AG09319 (cell line): Measurements from ENCODE around the gene ESYT1.

Experiments used
- DNase-seq: peaks from one replicate; pipeline ENCODE4 v3.0.0-alpha.2; 2010; ENCODE audit warnings: low read depth; ENCODE audit errors: extremely low read depth
- CTCF ChIP-seq: IDR thresholded peaks from 2 replicates; pipeline ENCODE4 v1.5.1; 2011; ENCODE audit warnings: low read depth, mild to moderate bottlenecking, inconsistent platforms, low read length, moderate library complexity

Gene ESYT1

GRCh38 chr12:56124133-56124532, 3.9 kb upstream of the ESYT1 start:
- no peak for TF ChIP-seq CTCF
- no peak for DNase-seq

GRCh38 chr12:56126732-56127239, 1.3 kb upstream of the ESYT1 start:
- no peak for TF ChIP-seq CTCF
- no peak for DNase-seq

GRCh38 chr12:56127485-56127887, 581 bp upstream of the ESYT1 start:
- no peak for TF ChIP-seq CTCF
- no peak for DNase-seq

GRCh38 chr12:56128670-56129205, 671 bp downstream of the ESYT1 start:
- TF ChIP-seq CTCF = no peak
- DNase-seq = no peak

- DNase-seq = no peak
- TF ChIP-seq CTCF = no peak
Measured at GRCh38 chr12:56129206-56129941, 1.3 kb downstream of the ESYT1 start.

- DNase-seq = no peak
- TF ChIP-seq CTCF = no peak
Measured at GRCh38 chr12:56129942-56130495, 2.0 kb downstream of the ESYT1 start.

- DNase-seq = no peak
- TF ChIP-seq CTCF = no peak
Measured at GRCh38 chr12:56130876-56131275, 2.8 kb downstream of the ESYT1 start.
